AG09309 (cell line): ENCODE results near the gene NALCN.

ENCODE experiments used
- DNase-seq: peaks from one replicate; pipeline ENCODE4 v3.0.0-alpha.2; 2010; ENCODE audit warnings: low read depth
- H3K4me3 ChIP-seq: 2 replicates; pipeline ENCODE4 v1.5.1; 2011; ENCODE audit warnings: mild to moderate bottlenecking, low read depth, low read length, moderate library complexity; ENCODE audit not compliant: control insufficient read depth
- CTCF ChIP-seq: IDR thresholded peaks from 2 replicates; pipeline ENCODE4 v1.5.1; 2011; ENCODE audit warnings: mild to moderate bottlenecking, low read depth, low read length, inconsistent platforms; ENCODE audit not compliant: insufficient read depth, control insufficient read depth; ENCODE audit errors: missing control alignments

Gene NALCN

GRCh38 chr13:101301053-101301452 lies 115.3 kb downstream of the NALCN start:
- no peak for TF ChIP-seq CTCF
- no peak overlapping the region for H3K4me3 ChIP-seq
- DNase-seq = no peak

GRCh38 chr13:101300531-101300930 lies 115.8 kb downstream of the NALCN start:
- DNase-seq = no peak
- TF ChIP-seq CTCF = no peak
- no peak overlapping the region for H3K4me3 ChIP-seq

- no peak overlapping the region for H3K4me3 ChIP-seq
- DNase-seq = no peak
- TF ChIP-seq CTCF = no peak
Observed at GRCh38 chr13:101298517-101298916, 117.8 kb downstream of the NALCN start.

- no peak overlapping the region for H3K4me3 ChIP-seq
- DNase-seq = no peak
- TF ChIP-seq CTCF = no peak
Observed at GRCh38 chr13:101297794-101298193, 118.5 kb downstream of the NALCN start.

- DNase-seq = no peak
- TF ChIP-seq CTCF = no peak
- H3K4me3 ChIP-seq = no peak overlapping the region
Observed at GRCh38 chr13:101292711-101293110, 123.6 kb downstream of the NALCN start.

- TF ChIP-seq CTCF = no peak
- no peak for DNase-seq
- H3K4me3 ChIP-seq = no peak overlapping the region
Observed at GRCh38 chr13:101291646-101292515, 124.4 kb downstream of the NALCN start.
